Hypothalamus (tissue), 51 donors: ENCODE results near the gene ATXN2L.
A peak's percentile ranks its signal among the peaks of the same experiment; 100 is the strongest.
"Not testable (repeated sequence)": the region's sequence is repeated elsewhere in the genome, so short reads cannot be mapped to it uniquely, and the experiment has no call there.

Experiments used
- DNase-seq, 51 donors: peaks; one replicate each; lab custom pipeline; 2025; lab: John Stamatoyannopoulos, UW

The ATXN2L gene

DNA sequence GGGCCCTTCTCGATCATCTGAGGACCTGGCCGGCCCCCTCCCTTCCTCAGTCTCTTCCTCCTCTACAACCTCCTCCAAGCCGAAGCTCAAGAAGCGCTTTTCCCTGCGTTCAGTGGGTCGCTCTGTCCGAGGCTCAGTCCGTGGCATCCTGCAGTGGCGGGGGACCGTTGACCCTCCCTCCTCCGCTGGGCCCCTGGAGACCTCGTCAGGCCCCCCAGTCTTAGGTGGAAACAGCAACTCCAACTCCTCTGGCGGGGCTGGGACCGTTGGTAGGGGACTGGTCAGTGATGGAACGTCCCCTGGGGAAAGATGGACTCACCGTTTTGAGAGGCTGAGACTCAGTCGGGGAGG is 43.6 kb downstream of the ATXN2L start:
- DNase-seq: no peak

DNA sequence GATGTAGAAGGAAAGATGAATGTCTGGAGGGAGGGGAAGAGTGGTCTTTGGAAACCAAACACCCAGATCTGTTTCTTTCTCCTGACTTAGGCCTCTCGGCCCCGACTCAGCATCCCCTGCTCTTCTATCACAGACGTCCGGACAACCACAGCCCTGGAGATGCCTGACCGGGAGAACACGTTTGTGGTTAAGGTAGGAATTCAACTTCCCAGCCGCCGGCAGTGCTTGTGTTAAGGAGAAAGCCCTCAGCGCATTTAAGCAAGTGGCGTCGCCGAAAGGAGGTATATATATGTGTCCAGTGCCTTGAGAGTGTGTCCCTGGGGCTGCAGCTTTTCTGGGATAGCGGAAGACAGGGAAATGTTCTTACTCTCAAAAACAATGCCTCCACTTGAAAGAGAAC is 44.4 kb downstream of the ATXN2L start:
- DNase-seq: no peak

DNA sequence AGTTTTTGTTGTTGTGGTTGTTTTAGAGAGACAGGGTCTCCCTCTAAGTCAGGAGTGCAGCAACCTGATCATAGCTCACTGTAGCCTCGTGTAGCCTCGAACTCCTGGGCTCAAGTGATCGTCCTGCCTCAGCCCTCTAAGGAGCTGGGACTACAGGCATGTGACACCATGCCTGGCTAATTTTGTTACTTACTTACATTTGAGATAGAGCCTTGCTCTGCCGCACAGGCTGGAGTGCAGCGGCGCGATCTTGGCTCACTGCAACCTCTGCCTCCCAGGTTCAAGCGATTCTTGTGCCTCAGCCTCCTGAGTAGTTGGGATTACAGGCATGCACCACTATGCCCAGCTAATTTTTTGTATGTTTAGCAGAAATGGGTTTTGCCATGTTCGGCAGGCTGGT is 44.8 kb downstream of the ATXN2L start:
- not testable (repeated sequence) for DNase-seq

DNA sequence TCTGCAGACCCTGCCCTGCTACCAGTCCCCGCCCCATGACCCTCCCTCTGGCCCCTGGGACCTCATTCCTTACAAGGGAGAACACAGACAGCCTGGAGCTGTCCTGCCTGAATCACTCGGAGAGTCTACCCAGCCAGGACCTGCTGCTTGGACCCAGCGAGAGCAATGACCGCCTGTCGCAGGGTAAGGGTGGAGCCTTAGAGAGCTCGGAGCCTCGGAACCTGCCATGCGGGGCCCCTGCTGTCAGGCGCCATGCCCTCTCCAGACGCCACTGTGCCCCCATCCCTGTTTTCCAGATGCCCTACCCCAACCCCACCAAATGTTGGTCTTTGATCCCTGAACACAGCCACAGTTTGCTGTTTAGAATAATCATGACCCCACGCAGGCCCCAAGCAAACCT is 46.4 kb downstream of the ATXN2L start:
- no peak for DNase-seq

DNA sequence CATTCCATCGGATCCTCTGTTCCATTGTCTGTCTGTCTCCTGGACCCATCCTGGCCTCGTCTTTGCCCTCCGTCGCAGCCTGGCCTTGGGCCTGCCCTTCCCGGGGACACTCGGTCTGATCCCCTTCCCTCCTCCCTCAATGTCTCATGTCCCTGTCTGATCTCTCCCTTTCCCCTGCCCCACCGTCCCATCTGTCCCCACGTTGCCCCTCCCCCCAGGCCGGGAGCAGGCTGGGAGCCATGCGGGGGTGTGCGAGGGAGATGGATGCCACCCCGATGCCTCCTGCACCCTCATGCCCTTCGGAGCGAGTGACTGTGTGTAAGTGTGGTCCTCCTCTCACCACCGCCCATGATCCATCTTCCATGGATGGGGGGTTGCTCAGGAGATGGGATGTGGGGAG is 50.2 kb downstream of the ATXN2L start:
- DNase-seq: no peak

DNA sequence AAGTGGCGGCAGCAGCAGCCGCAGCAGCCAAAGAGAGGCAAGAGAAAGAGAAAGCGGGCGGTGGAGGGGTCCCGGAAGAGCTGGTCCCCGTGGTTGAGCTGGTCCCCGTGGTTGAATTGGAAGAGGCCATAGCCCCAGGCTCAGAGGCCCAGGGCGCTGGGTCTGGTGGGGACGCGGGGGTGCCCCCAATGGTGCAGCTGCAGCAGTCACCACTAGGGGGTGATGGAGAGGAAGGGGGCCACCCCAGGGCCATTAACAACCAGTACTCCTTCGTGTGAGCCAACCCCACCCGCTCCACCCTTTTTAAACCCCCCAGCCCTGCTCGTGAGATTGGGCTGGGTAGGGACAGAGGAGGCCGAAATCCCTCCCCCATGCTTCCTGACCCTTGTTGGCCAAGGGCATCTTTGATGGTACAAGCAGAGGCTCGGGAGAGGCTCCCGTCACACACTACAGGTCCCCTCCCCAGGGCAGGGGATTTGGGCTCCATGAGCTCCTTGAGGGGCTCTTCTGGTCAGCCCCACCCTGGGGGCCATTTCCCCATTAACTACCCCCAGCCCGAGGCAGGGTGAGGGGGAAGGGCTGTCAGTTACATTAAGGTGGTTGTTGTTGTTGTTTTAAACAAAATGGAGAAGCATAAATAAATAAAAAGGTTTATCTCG is 50.9 kb downstream of the ATXN2L start:
- DNase-seq: no peak

DNA sequence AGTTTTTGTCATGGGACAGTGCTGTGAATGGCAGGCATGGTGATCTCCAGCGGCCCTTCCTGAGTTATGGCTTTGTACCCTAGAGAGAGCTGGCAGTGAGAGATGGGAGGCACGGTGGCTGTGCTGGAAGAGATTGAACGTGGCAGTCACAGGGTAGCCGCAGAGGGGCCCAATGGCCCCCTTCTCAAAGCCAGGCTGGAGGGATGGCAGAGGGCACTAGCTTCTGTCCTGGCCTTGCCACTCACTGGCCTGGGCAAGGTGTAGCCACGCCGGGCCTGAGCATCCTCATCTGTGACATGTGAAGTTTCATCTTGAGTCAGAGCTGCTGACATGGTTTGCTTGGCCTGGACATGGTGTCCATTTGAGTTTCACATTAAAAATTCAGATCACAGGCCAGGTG is 51.6 kb downstream of the ATXN2L start:
- DNase-seq: no peak

DNA sequence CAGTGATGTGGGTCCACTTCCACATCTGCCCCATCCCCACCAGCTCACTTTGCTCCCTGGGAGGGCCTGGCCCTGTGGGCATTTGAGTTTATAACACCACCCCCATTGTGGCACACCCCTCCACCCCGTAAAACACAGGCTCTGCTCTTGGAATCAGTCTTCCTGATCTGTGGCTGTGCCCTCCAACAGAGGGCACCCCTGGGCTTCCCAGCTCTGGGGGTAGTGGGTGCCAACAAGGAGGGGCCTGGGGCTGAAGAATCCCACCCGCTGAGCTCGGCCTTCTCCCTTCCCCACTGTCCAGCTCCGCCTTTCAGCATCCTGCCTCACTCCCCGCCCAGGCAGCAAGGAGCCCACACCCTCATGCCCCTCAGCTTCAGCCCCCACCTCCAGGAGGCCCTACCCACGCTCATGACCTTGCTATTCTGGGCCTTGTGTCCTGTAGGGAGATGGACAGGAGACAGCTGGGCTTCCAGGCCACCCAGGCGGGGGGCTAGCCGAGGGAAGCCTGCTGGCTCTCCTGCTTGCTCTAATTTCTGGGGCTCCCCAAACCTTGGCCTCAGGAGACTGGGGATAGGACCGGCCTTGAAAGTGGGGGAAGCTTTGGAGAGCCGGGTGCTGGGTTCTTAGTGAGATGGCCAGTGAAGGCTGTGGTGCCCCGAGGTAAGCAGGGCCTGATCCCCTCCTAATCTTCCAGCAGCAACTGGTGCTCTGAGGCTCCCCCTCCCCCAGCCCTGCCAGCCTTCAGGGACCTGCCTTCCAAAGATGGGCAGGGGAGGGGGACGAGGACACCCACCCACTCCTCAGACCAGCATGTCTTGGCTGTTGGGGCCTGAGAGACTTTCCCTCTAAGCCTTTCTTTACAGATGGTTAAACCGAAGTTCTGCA is 52.6 kb downstream of the ATXN2L start:
- no peak for DNase-seq

DNA sequence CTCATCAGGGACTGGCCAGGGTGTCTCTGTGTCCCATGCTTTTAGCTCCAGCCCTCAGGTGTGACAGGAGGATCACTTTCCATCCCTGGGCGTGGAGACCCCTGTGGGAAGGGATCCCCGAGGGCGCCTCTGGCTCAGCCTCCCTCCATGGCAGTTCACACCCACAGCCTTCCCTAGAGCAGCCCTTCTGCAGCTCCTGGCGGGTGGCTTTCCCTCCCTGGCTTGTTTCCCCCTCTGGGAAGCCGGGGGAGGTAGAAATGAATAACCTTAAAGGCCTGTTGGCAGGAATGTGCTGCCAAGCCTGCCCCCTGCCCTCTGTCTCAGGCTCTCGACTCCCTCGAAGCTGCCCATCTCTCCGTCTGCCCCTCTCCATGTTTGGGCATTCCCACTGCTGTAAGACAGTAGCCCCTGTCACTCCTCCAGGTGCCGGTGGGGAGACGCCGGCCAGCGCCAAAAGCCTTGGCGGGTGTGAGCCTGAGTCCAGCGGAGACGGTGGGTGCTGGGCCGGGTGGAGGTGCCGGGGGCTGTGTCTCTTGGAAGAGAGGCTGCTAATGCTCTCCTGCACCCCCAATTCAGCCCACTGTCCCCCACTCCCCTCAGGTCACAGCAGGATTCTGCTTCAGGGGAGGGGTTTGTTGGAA is 53.3 kb downstream of the ATXN2L start:
- DNase-seq: no peak

DNA sequence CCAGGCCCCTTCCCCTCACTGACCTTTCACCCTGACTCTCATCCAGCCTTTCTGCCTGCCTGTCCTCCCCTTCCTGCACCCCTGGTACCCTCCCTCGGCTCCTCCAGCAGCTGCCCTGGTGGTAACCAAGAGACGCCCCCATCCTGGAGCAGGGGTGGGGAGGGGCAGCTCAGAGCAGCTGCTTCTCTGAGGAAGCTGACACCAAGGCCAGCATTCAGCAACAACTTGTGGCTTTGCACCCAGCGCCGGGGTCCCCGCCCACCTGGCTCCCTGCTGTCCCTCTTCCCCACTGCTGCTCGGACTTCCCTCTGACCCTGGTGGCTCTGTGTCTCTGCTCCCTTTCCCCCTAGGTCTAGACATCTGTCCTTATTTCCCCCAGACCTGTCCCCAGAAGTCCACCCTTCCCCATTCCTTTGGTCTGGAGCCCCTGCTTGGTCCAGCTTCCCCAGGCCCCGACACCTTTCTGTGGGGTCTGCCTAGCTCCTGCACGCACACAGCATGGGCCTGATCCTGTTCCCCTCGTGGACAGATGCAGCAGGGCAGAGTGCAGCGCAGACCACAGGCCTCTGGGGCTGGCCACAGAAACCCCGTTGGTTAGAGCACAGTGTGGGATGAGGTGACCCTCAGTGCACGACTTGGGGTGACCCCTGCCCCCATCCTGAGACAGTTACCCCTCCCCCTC is 54.3 kb downstream of the ATXN2L start:
- DNase-seq: no peak

DNA sequence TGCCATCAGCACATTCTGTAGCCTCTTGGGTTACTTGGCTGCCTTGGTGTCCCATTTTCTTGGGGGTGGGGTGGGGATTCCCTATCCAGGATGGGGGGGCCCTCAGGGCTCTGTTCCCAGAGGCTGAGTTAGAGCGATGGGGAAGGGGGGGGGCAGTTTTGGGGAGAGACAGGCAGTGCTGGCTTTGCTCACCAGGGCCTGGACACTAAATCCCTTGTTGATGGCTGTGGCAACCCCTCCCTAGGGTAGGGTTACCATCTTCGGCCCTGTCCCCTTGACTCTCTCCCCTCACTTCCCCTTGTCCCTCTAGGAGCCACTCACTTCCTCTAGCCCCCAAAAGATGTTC is 54.8 kb downstream of the ATXN2L start:
- no peak for DNase-seq

DNA sequence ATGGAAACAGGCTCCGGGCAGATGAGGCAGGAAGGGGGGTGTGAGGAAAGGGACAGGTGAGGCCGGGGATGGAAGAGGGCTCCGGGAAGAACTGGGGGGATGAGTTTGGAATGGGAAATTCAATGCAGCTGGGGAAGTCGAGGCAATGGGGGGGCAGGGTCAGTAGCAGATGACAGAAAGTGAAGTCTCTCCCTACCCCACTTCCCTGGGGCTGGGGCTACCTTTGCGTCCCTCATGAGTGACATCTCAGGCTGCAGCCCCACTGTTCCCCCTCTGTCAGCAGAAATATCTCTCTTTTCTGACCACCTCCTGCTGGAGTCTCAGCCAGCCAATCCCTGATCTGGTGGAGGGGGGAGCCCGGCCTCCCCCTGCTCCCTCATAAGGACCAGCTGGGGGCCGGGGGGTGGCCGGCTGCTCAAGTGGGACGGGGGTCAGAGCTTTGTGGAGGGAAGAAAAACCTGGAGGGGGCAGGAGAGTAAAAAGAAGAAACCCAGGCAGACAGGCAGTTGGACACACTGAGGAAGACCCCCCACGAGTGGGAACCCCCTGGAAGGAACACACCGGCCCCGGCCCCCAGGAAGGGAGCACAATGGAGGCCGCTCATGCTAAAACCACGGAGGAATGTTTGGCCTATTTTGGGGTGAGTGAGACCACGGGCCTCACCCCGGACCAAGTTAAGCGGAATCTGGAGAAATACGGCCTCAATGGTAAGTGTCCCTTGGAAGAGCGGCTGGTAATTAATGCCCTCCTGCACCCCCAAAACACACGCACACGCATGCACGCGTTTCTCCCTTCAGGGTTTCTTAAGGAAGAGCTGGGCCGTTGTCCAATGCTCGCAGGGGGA is 55.5 kb downstream of the ATXN2L start, which contains the start of gene ATP2A1:
TSS of gene ATP2A1 (plus strand) at position 406 of the 844 bp plus-strand sequence. CDS start at position 590, 184 bp downstream.
- no peak for DNase-seq

DNA sequence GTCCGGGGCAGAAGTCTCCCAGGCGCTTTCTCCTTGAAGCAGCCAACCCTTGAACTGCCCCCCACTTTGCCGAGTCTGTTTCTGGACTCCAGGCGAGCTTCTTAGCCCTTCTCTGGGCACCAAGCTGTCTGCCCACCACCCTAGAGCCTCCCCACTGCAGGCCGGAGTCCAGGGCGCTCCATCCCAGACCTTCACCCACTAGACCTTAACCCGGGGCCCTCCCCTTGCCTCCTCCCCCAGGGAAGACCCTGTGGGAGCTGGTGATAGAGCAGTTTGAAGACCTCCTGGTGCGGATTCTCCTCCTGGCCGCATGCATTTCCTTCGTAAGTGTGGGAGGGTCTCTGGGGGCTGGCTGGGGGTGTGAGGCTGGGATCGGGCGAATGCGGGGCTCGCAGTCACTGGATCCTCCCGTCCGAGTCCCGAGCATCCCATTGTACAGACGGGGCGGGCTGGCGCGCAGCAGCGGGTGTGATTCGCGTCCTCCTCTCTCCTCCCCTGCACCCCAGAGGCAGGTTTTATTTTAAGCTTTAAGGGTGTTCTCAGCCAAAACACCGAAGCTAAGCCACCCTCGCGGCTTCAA is 56.6 kb downstream of the ATXN2L start:
- DNase-seq: peak in 2 of 51 donors; percentile 38 to 56

DNA sequence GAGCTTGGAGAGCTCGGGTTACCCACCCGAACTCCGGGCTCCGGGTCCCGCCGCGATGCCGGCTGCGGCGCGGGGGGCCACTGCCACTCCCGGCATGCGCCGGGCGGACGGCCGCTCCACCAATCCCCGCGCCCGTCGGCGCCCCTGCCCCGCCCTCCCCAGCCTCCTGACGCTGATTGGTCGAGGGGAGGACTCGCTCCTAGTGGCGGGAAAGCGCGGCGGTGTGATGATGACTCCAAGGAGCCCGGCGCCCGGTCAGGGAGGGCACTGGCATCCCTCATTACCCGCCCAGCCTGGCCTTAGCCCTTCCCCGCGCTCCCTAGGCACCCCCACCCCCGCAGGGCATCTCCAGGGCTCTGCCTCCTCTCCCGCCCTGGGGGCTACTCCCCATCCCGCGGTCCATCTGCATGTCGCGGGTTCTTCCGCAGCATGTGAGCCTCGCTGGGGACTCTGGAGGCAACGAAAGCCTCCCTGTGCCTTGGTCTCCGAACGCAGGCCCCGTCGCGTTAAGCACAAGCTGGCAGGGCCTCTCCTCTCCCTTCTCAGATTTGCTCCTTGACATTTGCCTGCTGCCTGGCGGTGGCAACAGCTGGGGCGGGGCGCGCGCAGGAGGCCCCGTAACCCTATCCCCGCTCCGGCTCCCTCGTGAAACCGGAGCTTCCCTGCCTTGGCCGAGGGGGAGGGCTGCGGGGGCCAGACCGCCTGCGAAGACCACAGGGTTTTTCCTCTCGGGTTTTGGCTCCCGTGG is 57.2 kb downstream of the ATXN2L start:
- peak; percentile 26 to 90 (median 76) for DNase-seq

DNA sequence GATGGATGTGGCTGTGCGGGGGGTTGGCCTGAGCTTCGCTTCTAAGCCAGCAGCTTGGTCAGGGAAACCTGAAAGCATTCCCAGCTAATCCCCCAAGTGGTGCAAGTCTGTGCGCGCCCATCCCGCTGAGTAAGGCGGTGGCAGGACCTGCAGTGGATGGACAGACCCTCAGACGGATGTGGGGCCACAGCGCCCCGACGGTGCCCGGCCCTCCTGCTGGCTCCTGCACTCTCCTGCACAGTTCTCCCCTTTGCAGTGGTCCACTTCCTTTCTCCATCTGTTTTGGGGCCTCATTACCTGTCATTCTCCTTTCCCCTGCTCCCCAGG is 57.8 kb downstream of the ATXN2L start:
- no peak for DNase-seq

DNA sequence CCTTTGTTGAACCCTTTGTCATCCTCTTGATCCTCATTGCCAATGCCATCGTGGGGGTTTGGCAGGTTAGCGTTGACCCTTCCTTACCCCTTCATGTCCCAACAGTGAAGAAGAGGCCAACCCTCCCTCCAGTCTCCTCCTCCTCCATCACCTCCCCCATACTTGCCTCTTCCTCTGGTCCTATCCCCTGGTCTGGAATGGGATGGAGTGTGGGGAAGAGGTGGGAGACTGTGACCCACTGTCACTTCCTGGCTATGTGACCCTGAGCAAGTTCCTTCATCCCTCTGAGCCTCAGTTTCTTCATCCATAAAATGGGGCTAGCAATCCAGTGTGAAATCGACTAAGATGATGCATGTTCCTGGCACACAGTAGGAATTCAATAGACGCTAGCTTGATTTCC is 58.2 kb downstream of the ATXN2L start:
- no peak for DNase-seq

DNA sequence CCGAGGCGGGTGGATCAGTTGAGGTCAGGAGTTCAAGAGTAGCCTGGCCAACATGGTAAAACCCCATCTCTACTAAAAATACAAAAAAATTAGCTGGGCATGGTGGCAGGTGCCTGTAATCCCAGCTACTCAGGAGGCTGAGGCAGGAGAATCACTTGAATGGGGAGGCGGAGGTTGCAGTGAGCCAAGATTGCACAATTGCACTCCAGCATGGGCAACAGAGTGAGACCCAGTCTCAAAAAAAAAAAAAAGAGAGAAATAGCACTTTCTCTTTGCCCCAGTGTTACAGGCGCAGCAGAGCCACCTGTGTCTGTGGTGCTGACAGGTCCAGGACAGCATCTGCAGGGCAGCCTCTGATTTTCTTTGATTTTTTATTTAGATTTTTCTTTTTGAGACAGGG is 58.8 kb downstream of the ATXN2L start:
- DNase-seq: not testable (repeated sequence)

DNA sequence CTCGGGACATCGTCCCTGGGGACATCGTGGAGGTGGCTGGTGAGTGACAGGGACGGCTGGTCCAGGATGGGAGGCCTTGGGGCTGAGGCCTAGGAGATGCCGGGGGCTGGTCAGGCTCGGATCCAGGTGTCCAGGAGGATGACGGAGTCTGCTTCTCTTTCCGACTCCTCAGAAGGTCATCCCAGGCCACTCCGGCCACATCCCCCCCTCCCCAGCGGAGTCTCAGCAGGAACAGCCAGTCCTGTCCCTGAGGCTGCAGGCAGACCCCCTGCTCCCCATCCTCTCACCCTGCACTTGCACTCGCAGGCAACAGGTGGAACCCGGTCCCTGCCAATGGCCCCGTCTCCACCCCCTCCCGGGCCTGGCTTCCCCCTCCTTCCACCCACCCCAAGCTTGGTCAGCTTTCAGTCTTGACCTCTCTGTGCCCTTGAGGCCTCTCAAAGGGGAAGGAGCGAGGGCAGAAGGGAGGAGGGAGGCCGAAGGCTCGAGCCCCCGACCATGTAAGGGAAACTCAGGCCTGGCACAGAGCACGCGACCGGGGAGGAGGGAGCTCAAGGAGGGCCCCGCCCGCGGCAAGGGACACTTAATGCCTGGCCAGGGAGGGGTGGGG is 59.9 kb downstream of the ATXN2L start:
- no peak for DNase-seq
